Cerebellar nuclear complex (tissue), 1 donor: ENCODE results near the gene HMOX1.

Experiments used
- DNase-seq, 2 experiments: peaks; one replicate each; lab custom pipeline; 2025; lab: John Stamatoyannopoulos, UW

The HMOX1 gene

DNA sequence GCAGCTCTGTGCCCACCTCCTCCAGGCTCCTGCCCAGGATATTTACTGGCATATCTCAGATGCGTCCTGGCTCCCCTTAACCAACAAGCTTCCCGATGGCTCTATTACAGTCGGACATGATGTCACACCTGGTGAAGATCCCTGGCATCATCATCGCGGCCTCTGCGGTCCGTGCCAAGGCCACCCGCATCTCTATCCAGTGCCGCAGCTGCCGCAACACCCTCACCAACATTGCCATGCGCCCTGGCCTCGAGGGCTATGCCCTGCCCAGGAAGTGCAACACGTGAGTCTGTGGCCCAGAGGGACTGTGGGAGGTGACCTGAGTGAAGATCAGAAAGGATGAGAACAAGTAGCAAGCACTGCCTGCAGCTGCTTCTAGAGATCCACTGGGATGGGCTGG, 25.5 kb downstream of the HMOX1 start:
- DNase-seq, result no peak

DNA sequence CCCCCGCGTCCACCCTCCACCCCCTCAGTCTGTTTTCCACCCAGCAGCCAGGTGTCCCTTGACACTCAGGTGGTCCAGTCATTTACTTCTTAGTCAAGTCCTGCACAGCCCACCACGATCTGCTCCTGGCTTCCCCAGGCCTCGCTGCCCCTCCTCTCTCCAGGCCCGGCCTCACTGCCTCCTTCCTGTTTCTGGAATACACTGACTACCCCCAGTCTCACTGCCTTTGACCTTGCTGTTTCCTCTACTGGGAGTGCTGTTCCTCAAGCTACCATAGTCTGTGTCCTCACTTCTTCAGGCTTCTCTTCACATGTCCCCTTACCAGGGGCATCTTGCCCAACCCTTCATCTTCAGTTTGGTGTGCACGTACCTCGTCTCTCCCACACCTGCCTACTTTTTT, 26.5 kb downstream of the HMOX1 start:
- DNase-seq, result no peak

DNA sequence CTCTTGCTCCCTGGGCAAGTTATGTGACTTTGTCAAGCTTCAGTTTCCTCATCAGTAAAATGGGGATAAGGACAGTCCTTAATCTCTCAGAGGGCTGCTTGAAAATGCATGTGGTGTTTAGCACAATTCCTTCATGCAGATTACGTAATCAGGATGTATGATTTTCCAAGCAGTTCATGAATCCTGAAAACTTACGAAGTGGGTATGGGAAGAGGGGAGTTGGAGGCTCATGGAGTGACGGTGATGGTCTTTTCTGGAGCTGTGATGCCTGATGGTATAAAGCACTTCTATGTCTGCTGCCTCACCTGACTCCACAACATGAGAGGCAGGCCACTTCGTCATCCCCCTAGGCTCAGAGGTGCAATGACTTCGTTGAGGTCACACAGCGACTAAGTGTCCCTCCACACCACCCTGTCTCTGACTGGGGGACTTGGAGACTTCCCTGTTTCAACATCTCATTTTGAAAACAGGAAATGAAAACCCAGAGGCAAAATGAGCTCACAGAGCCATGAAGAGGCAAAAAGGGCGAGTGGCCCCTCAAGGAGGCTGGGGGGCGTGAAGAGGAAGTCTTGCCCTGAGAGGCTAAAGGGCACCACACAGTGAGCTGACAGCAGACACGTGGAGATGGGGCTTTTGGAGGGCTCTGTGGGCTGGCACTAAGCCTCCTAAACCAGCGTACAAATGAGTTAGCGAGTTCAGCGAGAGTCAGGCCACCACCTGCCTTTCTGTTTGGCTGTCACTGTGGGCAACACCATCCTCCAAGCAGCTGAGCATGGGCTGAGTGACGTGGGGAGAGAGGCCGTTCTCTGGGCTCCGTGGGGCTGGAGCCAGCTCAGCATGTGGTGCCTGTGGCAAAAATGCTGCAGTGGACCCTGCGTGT, 29.1 kb downstream of the HMOX1 start:
- no peak for DNase-seq

GRCh38 chr22:35410663-35411034, 29.8 kb downstream of the HMOX1 start:
- DNase-seq, result no peak

- DNase-seq, result no peak
These were observed 30.2 kb downstream of the HMOX1 start for GRCh38 chr22:35411102-35411501.

DNA sequence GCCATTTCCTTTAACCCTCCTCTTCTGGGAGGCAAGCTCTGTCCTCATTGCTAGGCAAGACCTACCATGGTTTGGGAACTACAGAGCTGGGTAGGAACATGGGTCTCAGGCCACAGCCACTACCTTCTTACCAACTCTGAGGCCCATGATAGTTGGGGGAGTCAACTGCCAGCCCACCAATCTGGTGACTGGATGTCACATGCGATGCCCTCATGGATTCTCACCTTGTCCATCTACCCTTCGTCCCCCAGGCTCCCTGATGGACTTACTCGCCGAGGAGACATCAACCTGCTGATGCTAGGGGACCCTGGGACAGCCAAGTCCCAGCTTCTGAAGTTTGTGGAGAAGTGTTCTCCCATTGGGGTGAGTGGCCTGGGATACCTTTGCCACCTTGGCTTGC, 32.7 kb downstream of the HMOX1 start:
- no peak for DNase-seq

DNA sequence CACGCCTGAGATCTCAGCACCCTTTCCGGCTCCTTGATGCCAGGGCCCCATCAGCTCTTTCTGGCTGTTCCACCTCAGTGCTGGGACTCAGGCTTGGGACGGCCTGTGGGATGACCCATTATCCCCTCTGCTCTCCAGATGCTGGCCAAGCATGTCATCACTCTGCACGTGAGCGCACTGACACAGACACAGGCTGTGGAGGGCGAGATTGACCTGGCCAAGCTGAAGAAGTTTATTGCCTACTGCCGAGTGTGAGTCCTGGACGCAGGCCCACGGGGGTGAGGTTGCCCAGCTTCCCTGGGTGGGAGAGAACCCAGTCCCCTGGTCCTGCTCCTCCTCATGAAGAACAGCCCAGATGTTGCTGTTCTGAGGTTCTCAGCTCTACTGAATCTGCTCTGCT, 36.7 kb downstream of the HMOX1 start:
- DNase-seq, result no peak

- no peak for DNase-seq
These were observed 37.2 kb downstream of the HMOX1 start for GRCh38 chr22:35418088-35418487.

DNA sequence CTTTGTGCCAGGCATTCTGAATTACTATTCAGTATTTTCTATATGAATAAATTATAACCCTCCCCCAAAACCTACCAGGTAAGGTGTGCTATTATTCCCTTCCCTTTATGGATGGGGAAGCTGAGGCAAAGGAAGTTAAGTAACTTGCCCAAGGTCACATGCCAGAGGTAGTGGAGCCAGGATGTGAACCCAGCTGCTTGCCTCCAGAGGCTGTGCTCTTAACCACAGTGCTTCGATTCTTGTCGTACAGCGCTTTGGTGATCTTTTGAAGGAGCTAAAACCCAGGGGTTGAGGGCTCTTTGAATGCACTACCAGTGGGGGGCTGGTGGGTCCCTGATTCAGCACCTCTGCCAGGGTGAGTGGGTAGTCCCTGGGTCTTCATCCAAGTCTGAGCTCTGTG, 37.8 kb downstream of the HMOX1 start:
- DNase-seq, result no peak

- peak in 1 of 2 experiments; percentile 2 for DNase-seq
These were observed 38.9 kb downstream of the HMOX1 start for GRCh38 chr22:35419756-35420155.

GRCh38 chr22:35421121-35421520, 40.2 kb downstream of the HMOX1 start:
- DNase-seq, result no peak

DNA sequence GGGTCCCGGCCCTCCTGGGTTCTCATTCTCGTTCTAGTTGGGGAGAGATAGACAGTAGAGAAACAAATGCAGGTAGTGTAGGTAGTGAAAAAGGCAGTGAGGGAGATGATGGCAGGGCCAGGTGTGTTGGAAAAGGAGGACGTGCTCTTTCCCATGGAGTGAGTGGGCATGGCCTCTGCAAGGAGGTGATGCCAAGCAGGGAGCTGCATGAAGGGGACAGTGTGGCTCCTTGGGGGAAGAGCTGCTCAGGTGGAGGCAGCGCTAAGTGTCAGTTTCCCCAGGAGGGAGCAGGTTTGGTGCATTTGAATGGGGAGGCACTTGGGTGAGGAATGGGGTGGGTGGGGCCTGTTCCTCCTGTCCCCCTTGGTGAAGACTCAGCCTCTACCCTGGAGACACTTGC, 41.2 kb downstream of the HMOX1 start:
- DNase-seq, result no peak

DNA sequence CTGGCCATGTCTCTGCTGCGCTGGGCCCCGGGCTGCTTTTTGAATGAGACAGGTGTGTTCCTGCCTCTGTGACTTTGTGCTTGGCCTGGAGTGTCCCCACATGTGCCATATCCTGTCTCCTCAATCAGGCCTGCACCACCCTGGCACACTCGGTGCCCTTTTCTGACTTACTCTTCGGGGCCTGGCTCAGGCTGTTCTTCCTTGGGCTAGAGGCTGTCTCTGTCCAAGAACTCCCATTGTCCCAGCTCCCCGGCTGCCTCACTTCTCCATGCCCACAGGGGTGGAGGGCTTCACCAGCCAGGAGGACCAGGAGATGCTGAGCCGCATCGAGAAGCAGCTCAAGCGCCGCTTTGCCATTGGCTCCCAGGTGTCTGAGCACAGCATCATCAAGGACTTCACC, 42.0 kb downstream of the HMOX1 start:
- DNase-seq, result no peak

DNA sequence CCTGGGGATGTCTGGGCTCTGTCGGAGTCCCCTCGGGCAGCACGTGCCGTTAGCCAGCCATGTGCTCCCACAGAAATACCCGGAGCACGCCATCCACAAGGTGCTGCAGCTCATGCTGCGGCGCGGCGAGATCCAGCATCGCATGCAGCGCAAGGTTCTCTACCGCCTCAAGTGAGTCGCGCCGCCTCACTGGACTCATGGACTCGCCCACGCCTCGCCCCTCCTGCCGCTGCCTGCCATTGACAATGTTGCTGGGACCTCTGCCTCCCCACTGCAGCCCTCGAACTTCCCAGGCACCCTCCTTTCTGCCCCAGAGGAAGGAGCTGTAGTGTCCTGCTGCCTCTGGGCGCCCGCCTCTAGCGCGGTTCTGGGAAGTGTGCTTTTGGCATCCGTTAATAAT, 43.2 kb downstream of the HMOX1 start:
- no peak for DNase-seq

DNA sequence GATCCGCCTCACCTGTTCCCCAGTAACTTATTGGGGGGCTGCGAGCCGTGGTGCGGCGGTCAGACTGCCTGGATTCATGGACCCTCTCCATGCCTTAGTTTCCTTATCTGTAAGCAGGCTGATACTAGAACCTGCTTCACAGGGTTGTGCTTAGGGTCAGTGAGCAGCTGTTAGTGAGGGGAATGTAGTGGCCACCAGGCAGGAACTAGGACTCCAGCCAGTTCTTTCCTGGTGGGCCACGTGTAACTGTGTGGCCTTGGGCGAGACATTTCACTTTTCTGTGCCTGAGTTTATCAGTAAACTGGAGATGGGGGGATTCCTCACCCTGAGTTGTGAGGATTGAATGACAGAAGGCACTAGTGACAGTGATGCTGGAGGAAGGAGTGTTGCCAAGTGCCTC, 43.9 kb downstream of the HMOX1 start:
- DNase-seq, result no peak

- DNase-seq, result no peak
These were observed 44.6 kb downstream of the HMOX1 start for GRCh38 chr22:35425546-35425945.

DNA sequence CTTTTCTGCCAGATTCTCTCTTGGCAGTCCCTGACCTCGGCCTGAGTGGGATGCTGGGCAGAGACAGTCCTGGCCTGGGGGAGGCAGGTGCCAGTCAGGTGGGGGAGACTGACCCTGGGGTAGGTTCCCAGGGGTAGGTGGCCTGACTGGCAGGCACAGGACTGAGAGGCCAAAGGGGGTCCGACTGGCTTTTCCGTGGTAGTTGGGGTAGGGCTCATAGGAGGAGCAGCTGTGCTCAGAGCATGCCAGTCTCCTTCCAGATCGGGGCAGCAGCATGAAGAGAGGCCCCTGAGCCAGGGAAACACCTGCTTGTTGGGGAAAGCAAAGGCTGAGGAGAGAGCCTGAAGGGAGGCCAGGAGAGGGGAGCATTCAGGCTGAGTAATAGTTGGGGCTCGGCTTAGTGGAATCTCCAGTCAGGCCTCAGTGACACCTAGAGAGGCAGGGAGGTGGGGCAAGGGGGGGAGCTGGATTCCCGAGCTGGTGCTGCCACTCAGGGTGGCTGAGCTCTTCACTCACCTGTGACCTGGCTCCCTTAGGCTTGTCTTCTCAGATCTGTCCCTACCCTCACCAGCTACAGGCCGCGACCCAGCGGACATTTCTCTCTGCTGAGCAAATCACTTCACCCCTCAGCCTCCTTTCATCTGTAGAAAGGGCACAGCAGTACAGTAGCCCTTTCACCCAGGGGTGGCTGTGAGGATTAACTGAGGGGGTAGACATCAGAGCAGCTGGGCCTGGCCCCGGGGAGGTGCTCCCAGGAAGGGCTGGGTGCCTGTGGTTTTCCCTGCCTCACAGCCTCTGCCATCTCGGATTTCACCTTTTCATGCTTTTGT, 45.3 kb downstream of the HMOX1 start:
- DNase-seq, result no peak

DNA sequence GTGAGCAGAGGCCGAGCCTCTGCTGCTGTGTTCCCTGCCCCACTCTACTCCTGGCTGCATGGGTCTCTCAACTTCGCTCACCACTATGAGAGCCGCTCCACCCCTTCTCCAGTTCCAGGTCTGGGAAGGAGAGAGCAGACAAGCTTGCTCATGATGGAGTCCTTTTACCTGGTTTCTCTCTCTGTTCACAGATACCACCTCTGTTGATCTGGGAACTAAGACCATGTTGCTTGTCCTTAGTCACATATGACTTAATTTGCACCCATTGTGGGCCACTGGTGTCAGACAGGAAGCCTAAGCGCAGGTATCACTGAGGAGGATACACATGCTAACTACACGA, 45.9 kb downstream of the HMOX1 start:
- DNase-seq, result no peak

GRCh38 chr22:35430897-35431322, 50.0 kb downstream of the HMOX1 start:
- DNase-seq, result peak in 1 of 2 experiments; percentile 14

GRCh38 chr22:35431483-35432227, 50.8 kb downstream of the HMOX1 start:
- no peak for DNase-seq

DNA sequence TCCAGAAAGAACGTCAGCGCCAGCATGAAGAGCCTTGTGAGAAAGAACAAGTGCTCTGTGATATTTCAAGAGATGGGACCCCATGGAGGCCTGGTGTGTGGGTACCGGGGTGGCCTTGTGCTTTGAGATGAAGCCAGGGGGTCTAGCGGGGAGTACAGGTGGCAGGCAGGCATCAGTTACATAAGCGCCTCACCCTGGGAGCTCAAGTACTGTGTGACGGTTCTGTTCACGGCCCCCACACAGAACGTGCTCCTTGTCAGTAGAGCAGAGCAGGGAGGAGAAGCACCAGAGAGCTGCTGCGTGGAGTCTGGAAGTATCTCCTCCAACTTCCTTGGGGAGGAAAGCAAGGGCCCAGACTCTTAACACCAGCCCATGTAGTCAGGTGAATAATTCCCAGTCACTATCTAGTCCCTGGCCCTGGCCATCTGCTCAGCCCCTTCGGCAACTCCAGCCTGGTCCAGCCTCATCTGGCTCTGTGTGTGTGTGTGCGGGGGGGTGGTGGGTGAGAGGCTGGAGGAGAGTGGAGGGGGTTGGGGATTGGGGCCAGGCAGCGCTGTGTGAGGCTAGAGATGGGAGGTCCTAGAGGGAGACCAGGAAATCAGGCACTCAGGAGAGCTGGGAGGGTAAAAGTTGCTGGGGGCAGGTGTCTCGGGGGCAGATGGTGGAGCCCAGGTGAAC, 51.5 kb downstream of the HMOX1 start:
- DNase-seq, result no peak
